ENCODE data around the gene LMX1A.
A peak's percentile ranks its signal among the peaks of the same experiment; 100 is the strongest.

Gene LMX1A

DNA sequence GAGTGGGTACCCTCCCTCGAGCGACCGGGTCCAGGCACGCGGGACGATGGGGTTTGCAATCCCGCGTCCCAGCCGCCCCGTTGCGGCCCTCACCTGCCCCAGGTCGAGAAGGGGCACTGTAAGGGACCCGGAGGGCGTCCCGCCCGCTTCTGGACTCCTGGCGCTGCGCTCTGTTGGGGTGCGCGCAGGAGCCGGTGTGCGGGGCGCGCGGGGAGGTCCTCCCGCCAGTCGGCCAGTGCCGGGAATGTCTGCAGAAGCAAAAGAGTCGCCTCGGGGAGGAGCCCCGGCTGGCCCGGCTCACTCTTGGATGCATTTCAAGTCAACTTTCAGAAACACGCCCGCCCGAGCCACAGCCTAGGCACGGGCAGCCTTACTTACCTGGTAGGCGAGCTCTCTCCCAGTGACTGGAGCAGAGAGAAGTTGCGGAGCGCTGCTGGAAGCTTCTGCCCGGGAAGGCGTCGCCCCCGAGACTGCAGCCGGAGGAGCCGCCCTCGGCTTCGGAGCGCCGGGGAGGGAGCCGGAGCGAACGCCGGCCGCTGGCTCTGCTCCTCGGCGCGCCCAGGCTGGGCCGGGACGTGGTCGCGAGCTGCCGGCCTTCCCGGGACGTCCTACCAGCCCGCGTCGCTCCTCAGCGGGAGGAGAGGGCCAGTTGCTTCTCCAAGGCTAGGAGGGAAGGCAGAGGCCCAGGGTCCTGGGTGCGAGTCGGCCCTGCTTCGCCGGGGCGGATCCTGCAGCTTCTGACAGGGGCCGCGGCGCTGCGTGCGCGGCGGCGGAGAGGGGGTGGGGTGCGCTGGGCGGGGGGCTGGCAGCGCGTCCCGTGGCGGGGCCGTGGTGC is at the start of gene LMX1A:
Gene LMX1A, minus strand, starts transcription at position 739 of the 835 bp plus-strand sequence. CDS start 1,156 bp downstream, outside the sequence.
- no peak for DNase-seq
- no peak within 1 kb of the TSS for H3K4me3 Mint-ChIP-seq
- peaks cover 7% of the 10 kb centered on the region for H3K4me1 Mint-ChIP-seq
- H3K27me3 Mint-ChIP-seq = peaks cover 97% of the 10 kb centered on the region
- no peaks in the 10 kb centered on the region for H3K36me3 Mint-ChIP-seq
- no peaks in the 10 kb centered on the region for H3K9me3 Mint-ChIP-seq
- CTCF ChIA-PET = interaction anchor here (1.4 kb wide), 1 partner anchor 11 kb away, joined by 4 read pairs; no protein-coding TSS in a partner anchor
- no peak within 1 kb of the TSS for H3K27ac Mint-ChIP-seq

DNA sequence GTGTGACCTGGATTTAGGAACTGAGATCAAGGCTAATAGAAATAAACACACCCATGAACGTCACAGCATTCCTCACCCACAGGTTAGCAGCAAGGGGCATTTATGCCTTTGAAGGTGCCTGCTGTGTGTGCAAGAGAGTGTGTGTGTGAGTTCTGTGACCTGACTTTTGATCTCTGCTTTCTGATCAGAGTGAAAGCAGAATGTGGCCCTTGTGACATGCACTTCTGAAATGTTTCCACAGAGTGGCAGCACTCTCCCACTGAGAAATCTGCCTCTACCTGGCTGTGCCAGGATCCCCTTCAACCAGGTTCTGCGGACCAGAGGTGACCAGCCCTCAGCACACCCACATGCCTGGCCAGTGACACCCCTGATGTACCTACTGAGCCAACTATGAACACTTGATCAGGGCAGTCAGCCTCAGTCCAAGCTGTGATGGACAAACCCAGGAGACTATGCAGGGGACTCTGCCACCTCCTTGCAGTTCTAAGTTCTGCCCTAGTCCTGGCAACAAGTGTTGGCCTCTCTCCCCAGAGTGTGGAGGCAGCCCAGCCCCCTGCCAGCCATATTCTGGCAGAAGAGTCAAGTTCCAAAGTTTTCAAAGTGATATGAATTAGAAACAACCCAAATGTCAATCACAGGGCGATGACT is 47.4 kb upstream of the LMX1A start:
- peak; percentile 57 for DNase-seq
- CTCF ChIA-PET = interaction anchor here (0.6 to 7.0 kb wide), 6 partner anchors 8 to 189 kb away, joined by 3 to 54 read pairs (median 6); no protein-coding TSS in a partner anchor
- Mint-ChIP-seq H3K36me3 (no peaks in the 10 kb centered on the region), H3K4me3 (no peak overlapping the region), H3K27ac (no peak overlapping the region), H3K4me1 (peaks cover 2% of the 10 kb centered on the region), H3K9me3 (no peaks in the 10 kb centered on the region), H3K27me3 (peaks cover 60% of the 10 kb centered on the region)

DNA sequence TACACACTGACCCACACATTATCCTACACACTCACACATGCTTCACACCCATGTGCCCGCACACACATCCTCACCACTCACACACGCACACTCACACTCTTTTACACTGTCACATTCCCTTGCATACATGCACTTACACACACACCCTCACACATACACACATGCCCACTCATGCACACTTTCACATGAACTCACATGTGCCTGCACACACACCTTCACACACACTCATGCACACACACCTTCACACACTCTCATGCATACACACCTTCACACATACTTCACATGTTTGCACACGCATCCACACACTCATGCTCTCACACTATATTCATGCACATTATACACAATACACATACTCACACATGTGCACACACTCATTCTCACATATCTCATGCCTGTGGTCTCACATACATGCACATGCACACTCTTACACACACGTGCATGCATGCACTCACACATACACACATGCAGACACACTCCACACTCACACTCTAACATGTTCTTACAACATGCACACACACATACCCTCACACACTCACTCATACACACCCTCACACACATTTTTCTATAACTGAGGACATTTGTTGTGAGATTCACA is 46.1 kb upstream of the LMX1A start:
- Mint-ChIP-seq H3K4me1 (peaks cover 9% of the 10 kb centered on the region), H3K27me3 (peaks cover 59% of the 10 kb centered on the region), H3K36me3 (no peaks in the 10 kb centered on the region), H3K9me3 (no peaks in the 10 kb centered on the region), H3K27ac (no peak overlapping the region), H3K4me3 (no peak overlapping the region)
- CTCF ChIA-PET = interaction anchor here (1.0 to 7.0 kb wide), 5 partner anchors 9 to 190 kb away, joined by 4 to 54 read pairs (median 7); no protein-coding TSS in a partner anchor
- no peak for DNase-seq

DNA sequence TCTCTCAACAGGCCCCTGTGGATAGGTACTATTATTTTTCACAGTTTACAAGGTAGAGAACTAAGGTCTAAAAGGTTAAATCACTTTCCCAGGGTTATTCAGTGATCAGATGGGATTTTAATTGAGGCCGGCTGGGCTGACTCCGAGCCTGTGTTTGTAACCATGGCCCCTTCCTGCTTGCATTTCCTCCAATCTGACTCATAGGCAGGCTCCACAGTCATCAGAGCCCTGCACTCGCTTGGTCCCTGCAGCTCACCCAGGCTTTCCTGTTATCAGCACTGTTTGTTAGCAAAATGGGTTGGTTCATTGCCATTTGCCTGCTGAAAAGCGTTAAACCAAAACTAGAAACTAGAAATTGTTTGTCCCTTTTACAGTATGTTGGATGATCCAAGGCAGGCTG is 41.4 kb upstream of the LMX1A start:
- peaks cover 86% of the 10 kb centered on the region for H3K27me3 Mint-ChIP-seq
- H3K27ac Mint-ChIP-seq = no peak overlapping the region

DNA sequence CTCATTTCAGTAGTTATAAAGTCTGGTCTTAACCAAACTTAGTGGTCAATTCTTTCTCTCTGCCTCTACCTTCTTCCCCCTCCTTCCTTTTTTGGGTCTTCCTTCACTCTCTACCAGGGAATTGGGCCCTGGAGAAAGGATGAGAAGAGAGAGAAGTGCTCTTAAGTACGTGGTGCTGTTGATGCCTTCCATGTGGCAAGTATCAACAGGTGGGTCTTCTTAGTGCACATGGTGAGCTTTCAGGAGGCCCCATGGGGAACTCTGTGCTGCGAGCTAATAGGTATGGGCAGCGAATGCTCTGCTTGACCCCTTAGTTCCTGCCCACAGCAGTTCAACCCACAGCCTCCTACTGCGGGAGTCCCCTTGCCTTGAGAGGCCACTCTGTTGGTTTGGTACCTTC is 39.4 kb upstream of the LMX1A start:
- H3K36me3 Mint-ChIP-seq = no peaks in the 10 kb centered on the region
- CTCF ChIA-PET = interaction anchor here (4.9 to 5.4 kb wide), 3 partner anchors 9 to 197 kb away, joined by 30 to 59 read pairs (median 32); no protein-coding TSS in a partner anchor
- no peak overlapping the region for H3K4me3 Mint-ChIP-seq
- no peak for DNase-seq
- H3K9me3 Mint-ChIP-seq = no peaks in the 10 kb centered on the region
- peaks cover 25% of the 10 kb centered on the region for H3K4me1 Mint-ChIP-seq
- H3K27me3 Mint-ChIP-seq = peaks cover 95% of the 10 kb centered on the region
- no peak overlapping the region for H3K27ac Mint-ChIP-seq

More for the DNA sequence above, 41.4 kb upstream of the LMX1A start:
- no peaks in the 10 kb centered on the region for H3K36me3 Mint-ChIP-seq
- CTCF ChIA-PET = interaction anchor here (1.3 to 1.7 kb wide), 2 partner anchors 10 to 188 kb away, joined by 3 to 6 read pairs; no protein-coding TSS in a partner anchor
- H3K9me3 Mint-ChIP-seq = no peaks in the 10 kb centered on the region
- peaks cover 20% of the 10 kb centered on the region for H3K4me1 Mint-ChIP-seq
- no peak overlapping the region for H3K4me3 Mint-ChIP-seq
- peak; percentile 47 for DNase-seq

DNA sequence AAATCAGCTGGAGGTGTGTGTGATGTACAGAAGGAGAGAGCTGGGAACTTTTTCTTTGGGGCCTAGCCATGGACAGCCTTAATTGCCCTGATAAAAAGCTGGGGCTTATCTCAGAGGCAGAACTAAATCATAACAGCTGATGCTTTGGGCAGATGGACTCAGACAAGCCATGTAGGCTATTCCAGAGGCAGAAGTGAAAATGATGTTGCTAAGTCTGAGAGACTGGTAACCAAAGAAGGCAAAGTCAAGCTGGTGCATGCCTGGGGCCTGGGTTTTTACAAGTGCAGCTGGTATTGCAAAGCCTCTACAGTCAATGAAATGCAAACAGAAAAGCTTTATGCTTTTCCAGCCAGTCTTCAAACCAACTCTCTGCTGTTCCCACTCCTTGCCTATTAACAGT is 39.0 kb upstream of the LMX1A start:
- peaks cover 95% of the 10 kb centered on the region for H3K27me3 Mint-ChIP-seq
- H3K4me1 Mint-ChIP-seq = peaks cover 28% of the 10 kb centered on the region
- no peaks in the 10 kb centered on the region for H3K36me3 Mint-ChIP-seq
- no peak overlapping the region for H3K27ac Mint-ChIP-seq
- no peak overlapping the region for H3K4me3 Mint-ChIP-seq
- CTCF ChIA-PET = interaction anchor here (1.4 to 5.4 kb wide), 4 partner anchors 9 to 197 kb away, joined by 3 to 59 read pairs (median 31); no protein-coding TSS in a partner anchor
- H3K9me3 Mint-ChIP-seq = no peaks in the 10 kb centered on the region
- DNase-seq = no peak

DNA sequence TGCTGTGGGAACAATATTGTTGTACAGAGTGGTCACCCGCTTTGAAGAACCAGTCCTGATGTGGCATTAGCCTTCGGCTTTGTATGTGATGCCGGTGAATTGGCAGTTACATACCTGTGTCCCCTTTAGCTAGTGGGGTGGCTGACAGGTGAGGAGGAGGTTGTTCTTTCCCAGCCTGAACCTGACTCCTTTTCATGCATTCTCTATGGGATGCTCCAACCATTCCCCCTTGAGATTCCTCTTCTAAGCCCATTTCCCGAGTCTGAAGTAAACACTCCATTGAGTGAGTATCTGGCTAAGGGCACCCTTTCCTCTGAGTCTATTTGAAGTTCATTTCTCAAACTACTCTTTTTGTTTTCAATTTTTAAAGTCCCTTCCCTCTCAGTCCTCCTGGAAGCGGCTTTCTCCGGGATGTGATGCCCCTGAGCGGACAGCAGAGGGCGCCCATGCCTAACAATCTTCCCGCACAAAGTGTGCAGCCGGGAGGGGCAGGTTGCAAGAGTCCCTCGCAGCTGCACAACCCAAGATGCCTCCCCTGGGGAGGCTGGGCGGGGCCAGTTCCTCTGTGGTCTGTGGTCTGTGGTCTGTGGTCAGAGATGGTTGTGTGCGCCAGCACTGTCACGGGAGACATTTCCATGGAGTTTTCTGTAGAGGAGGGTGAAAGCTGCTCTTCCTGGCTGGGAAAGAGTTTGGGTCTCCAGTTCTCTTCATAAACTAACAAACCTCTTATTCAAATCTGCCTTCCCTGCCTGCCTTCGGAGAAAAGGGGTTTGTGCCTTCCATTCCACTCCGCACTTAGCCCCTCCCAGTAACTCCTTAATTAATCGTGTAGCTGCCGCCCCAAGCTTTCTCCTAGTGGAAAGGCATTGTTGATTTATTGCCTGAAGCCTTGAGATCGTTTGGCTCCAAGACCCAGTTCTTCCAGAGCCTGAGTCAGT is 36.4 kb upstream of the LMX1A start:
- peak; percentile 95 for DNase-seq
- H3K36me3 Mint-ChIP-seq = no peaks in the 10 kb centered on the region
- H3K4me3 Mint-ChIP-seq = peak overlapping the region; percentile 57
- peaks cover 23% of the 10 kb centered on the region for H3K4me1 Mint-ChIP-seq
- CTCF ChIA-PET = interaction anchor here (0.7 to 5.4 kb wide), 18 partner anchors 9 to 520 kb away, joined by 3 to 59 read pairs (median 4); no protein-coding TSS in a partner anchor
- peak overlapping the region; percentile 85 for H3K27ac Mint-ChIP-seq
- no peaks in the 10 kb centered on the region for H3K9me3 Mint-ChIP-seq
- peaks cover 98% of the 10 kb centered on the region for H3K27me3 Mint-ChIP-seq

DNA sequence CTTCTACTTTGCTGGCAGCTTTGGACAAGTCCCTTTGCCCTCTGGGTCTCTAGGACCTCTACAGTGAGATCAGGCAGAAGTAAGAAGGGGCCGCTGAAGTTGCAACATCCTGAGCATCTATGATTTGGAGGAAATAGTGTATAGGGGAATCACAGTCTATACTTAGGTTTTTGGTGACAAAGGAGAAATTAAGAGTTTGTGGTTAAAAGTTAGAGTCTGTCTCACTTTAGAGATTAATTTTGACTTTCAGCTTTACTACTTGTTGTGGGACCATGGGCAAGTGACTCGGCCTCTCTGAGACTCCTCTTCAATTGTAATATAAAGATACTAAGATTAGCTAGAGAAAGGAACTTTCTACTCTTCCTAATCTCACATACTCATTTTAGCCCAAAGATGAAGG is 33.1 kb upstream of the LMX1A start:
- no peak for DNase-seq
- CTCF ChIA-PET = interaction anchor here (4.3 kb wide), 1 partner anchor 21 kb away, joined by 27 read pairs; no protein-coding TSS in a partner anchor
- Mint-ChIP-seq H3K9me3 (no peaks in the 10 kb centered on the region), H3K36me3 (no peaks in the 10 kb centered on the region), H3K4me3 (no peak overlapping the region), H3K27ac (no peak overlapping the region), H3K4me1 (peaks cover 18% of the 10 kb centered on the region), H3K27me3 (peaks cover 91% of the 10 kb centered on the region)

DNA sequence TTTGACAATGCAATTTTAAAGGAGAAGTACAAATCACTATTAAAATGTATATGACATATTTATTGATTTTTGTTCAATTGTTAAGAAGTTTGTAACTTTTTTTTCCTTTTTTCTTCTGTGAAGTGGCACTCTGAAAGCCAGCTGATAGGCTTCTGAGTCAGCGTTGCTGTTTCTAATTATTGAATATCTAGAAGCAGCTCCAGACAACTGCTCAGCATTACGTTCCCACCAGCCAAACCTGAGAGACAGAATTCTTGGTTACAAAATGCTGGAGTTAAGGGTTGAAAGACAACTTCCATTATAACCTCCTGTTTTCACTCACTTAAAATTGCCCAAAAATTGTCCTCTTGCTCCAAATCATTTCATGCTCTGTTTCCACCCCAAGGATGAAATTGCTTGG is 31.4 kb upstream of the LMX1A start:
- H3K36me3 Mint-ChIP-seq = no peaks in the 10 kb centered on the region
- H3K4me3 Mint-ChIP-seq = no peak overlapping the region
- H3K27me3 Mint-ChIP-seq = peaks cover 90% of the 10 kb centered on the region
- no peak overlapping the region for H3K27ac Mint-ChIP-seq
- CTCF ChIA-PET = interaction anchor here (0.9 to 4.3 kb wide), 2 partner anchors 19 to 205 kb away, joined by 3 to 27 read pairs; no protein-coding TSS in a partner anchor
- no peaks in the 10 kb centered on the region for H3K9me3 Mint-ChIP-seq
- peaks cover 8% of the 10 kb centered on the region for H3K4me1 Mint-ChIP-seq
- DNase-seq = no peak

DNA sequence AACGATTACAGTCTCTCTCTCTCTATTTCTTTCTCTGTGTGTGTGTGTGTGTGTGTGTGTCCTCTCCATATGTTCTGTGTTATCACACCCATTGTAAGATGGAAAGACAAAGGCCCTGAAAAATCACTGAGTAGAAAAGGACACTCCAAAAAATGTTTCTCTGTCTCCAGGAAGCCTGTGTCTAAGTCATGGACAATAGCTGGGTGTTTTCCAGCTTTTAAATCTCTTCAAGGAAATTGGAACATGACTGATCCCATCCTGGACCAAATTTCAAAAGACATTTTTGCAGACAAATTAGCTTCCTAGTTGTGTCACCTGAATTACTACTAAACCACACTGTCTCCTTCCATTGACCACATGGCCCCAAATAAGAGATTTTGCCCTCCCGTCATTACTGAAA is 31.0 kb upstream of the LMX1A start:
- peaks cover 3% of the 10 kb centered on the region for H3K4me1 Mint-ChIP-seq
- H3K27me3 Mint-ChIP-seq = peaks cover 90% of the 10 kb centered on the region
- H3K9me3 Mint-ChIP-seq = no peaks in the 10 kb centered on the region
- no peak overlapping the region for H3K4me3 Mint-ChIP-seq
- no peak overlapping the region for H3K27ac Mint-ChIP-seq
- CTCF ChIA-PET = interaction anchor here (0.9 to 4.3 kb wide), 2 partner anchors 19 to 205 kb away, joined by 3 to 27 read pairs; no protein-coding TSS in a partner anchor
- H3K36me3 Mint-ChIP-seq = no peaks in the 10 kb centered on the region
- no peak for DNase-seq

DNA sequence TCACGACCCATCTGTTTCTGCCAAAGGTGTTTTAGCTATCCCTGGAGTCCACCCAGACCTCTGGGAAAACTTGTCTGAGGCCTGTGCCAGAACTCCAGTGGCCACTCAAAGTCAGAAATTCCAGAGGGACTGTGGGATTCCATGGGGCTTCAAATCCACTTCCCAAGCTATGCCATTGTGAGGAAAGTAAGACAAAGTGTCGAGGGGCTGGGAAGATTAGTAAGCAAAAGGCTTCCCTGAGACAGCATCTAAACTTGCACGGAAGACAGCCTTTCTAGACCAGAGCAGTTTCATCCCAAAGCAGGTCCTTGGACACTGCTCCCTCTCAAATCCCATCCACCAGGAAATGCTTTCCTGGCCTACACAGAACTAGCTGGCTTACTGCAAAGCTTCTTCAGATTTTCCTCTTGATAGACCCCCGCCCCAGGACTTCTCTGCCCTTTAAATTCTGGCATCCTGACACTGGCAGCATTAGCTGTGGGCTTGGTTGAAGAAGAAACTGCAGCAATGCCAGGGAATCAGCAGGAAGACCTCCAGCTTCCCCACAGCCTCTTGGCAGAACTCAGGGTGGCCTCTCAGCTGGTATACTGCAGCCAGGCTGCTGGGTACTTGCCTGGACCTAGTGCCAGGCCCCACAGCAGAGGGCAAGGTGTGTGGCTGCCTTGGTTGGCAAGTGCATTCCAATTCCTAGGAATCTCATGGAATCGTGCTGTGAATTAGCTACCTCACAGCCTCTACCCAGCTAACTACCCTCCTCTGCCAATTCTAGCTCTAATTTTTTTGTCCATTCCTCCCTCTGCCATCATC is 27.3 kb upstream of the LMX1A start:
- CTCF ChIA-PET = interaction anchor here (1.0 to 2.2 kb wide), 4 partner anchors 8 to 209 kb away, joined by 3 to 11 read pairs (median 6); no protein-coding TSS in a partner anchor
- no peaks in the 10 kb centered on the region for H3K9me3 Mint-ChIP-seq
- no peak overlapping the region for H3K4me3 Mint-ChIP-seq
- peaks cover 84% of the 10 kb centered on the region for H3K27me3 Mint-ChIP-seq
- no peak for DNase-seq
- no peak overlapping the region for H3K27ac Mint-ChIP-seq
- H3K36me3 Mint-ChIP-seq = no peaks in the 10 kb centered on the region
- H3K4me1 Mint-ChIP-seq = no peaks in the 10 kb centered on the region

DNA sequence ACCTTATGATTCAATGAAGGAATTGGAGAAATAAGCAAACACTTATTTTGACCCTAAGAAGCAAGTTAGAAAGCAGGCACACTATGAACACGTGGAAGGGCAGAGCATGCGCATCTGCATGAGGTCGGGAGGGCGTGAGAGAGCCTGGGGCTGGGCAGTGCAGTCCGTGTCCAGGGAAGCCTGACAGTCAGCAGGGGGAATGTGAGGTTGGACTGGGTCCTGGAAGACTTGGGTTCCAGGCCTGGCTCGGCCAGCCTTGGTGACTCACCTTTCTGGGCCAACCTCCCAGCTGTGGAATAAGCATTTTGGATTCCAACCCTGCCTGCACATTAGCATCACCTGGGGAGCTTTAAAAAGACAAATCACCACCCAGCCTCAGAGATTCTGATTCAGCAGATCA is 26.6 kb upstream of the LMX1A start:
- CTCF ChIA-PET = interaction anchor here (1.1 to 3.2 kb wide), 4 partner anchors 9 to 15 kb away, joined by 4 to 16 read pairs (median 9); no protein-coding TSS in a partner anchor
- no peak overlapping the region for H3K4me3 Mint-ChIP-seq
- H3K4me1 Mint-ChIP-seq = no peaks in the 10 kb centered on the region
- H3K27me3 Mint-ChIP-seq = peaks cover 82% of the 10 kb centered on the region
- H3K9me3 Mint-ChIP-seq = no peaks in the 10 kb centered on the region
- H3K27ac Mint-ChIP-seq = no peak overlapping the region
- H3K36me3 Mint-ChIP-seq = no peaks in the 10 kb centered on the region
- no peak for DNase-seq

Measured in activated naive CD4-positive, alpha-beta T cell treated with anti-CD3 and anti-CD28 coated beads, Interleukin-2, amount 10 ng/mL, durations not matched to agents 7 days and 5 days (primary cell).